T-helper 2 cell treated with Interferon-gamma antibody and Interleukin-4, amounts not matched to agents 100 ng/mL and 5 ng/mL, for 36 hours (primary cell): ENCODE results near the gene PCDHB11. TPM values are rescaled to one million over a fixed set of nuclear protein-coding genes. Genes with fewer than 3 reads are reported as not detected.
"Not testable (repeated sequence)": the region's sequence is repeated elsewhere in the genome, so short reads cannot be mapped to it uniquely, and the experiment has no call there.

Source experiments
- intact Hi-C: fragments of 100-400 bp; cut with micrococcal nuclease; formaldehyde crosslinking; loops from one replicate; pipeline ENCODE4 v1.15.1; 2023
- total RNA-seq: library from RNA; stranded (reverse); gene quantifications from 2 replicates; pipeline ENCODE4 v1.2.3, GENCODE V29; 2022

PCDHB11 gene
- total RNA-seq, 1 donor from 2014 or later: not detected

DNA sequence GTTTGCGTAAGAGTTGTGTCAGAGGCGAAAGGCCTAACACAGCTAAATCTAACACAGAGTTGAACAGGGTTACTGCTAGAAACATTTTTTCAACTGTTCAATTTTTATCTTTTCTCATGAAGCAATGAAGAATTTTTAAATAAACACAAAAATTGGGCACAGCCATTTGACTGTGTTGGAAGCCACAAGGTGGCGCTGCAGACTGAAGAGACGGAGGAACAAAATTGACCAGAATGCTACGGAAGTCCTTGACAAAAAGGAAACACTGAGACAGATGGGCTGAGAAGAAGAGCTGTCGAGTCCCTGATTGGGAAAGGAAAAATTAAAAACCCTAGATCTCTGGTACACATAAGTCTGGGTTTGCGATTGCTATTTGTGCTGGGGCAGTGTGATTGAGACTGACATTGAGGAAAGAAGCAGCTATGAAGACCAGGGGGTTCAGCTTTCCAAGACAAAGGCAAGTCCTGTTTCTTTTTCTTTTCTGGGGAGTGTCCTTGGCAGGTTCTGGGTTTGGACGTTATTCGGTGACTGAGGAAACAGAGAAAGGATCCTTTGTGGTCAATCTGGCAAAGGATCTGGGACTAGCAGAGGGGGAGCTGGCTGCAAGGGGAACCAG, 12.4 kb upstream of the PCDHB11 start, which contains the start of gene PCDHB9:
PCDHB9 (plus strand) TSS at position 265 of the 616 bp plus-strand sequence; CDS start at position 423, 158 bp downstream.
- intact Hi-C loops: no loop called here

DNA sequence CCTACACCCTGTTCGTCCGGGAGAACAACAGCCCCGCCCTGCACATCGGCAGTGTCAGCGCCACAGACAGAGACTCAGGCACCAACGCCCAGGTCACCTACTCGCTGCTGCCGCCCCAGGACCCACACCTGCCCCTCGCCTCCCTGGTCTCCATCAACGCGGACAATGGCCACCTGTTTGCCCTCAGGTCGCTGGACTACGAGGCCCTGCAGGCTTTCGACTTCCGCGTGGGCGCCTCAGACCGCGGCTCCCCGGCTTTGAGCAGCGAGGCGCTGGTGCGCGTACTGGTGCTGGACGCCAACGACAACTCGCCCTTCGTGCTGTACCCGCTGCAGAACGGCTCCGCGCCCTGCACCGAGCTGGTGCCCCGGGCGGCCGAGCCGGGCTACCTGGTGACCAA, 10.7 kb upstream of the PCDHB11 start:
- intact Hi-C loops: not testable (repeated sequence)

DNA sequence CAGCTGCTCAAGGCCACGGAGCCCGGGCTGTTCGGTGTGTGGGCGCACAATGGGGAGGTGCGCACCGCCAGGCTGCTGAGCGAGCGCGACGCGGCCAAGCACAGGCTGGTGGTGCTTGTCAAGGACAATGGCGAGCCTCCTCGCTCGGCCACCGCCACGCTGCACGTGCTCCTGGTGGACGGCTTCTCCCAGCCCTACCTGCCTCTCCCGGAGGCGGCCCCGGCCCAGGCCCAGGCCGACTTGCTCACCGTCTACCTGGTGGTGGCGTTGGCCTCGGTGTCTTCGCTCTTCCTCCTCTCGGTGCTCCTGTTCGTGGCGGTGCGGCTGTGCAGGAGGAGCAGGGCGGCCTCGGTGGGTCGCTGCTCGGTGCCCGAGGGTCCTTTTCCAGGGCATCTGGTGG, 10.3 kb upstream of the PCDHB11 start:
- intact Hi-C loops: not testable (repeated sequence)

DNA sequence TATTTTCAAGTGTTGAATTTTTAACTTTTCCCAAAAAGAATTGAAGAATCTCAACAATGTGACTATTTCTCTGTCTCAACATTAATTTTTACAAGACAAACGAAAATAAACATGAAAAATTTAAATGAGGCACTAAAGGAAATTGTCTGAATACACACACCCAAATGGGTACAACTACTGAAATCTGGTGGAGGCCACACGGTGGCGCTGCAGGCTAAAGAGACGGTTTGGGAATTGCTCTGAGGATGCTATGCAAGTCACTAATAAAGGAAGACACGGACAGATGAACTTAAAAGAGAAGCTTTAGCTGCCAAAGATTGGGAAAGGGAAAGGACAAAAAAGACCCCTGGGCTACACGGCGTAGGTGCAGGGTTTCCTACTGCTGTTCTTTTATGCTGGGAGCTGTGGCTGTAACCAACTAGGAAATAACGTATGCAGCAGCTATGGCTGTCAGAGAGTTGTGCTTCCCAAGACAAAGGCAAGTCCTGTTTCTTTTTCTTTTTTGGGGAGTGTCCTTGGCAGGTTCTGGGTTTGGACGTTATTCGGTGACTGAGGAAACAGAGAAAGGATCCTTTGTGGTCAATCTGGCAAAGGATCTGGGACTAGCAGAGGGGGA, 7.2 kb upstream of the PCDHB11 start, which contains the start of gene PCDHB10:
PCDHB10 (plus strand) TSS at position 244 of the 616 bp plus-strand sequence; CDS start at position 444, 200 bp downstream.
- intact Hi-C loops: no loop called here

DNA sequence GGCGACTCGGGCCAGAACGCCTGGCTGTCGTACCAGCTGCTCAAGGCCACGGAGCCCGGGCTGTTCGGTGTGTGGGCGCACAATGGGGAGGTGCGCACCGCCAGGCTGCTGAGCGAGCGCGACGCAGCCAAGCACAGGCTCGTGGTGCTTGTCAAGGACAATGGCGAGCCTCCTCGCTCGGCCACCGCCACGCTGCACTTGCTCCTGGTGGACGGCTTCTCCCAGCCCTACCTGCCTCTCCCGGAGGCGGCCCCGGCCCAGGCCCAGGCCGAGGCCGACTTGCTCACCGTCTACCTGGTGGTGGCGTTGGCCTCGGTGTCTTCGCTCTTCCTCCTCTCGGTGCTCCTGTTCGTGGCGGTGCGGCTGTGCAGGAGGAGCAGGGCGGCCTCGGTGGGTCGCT, 5.1 kb upstream of the PCDHB11 start:
- intact Hi-C loops: not testable (repeated sequence)

DNA sequence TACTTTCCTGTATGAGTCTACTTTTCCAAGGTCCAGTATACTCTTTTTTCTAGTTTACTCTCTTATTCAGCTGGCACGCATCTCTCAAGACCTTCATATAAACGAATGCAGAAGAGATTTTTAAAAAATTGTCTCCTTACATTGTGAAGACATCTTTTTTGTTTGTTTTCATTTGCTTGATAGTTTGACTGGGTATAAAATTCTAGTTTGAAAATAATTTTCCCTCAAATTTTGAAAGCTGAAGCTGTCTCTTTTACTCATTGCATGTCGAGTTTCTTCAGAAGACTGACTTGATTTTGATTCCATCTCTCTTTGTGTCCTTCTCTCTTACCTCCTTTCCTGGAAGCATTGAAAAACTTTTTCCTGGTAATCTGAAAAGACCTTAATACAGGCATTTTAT, 3.1 kb upstream of the PCDHB11 start:
- intact Hi-C loops: no loop called here

DNA sequence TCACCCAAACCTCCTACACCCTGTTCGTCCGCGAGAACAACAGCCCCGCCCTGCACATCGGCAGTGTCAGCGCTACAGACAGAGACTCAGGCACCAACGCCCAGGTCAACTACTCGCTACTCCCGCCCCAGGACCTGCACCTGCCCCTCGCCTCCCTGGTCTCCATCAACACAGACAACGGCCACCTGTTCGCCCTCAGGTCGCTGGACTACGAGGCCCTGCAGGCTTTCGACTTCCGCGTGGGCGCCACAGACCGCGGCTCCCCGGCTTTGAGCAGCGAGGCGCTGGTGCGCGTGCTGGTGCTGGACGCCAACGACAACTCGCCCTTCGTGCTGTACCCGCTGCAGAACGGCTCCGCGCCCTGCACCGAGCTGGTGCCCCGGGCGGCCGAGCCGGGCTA, 1.7 kb downstream of the PCDHB11 start:
- intact Hi-C loops: not testable (repeated sequence)

DNA sequence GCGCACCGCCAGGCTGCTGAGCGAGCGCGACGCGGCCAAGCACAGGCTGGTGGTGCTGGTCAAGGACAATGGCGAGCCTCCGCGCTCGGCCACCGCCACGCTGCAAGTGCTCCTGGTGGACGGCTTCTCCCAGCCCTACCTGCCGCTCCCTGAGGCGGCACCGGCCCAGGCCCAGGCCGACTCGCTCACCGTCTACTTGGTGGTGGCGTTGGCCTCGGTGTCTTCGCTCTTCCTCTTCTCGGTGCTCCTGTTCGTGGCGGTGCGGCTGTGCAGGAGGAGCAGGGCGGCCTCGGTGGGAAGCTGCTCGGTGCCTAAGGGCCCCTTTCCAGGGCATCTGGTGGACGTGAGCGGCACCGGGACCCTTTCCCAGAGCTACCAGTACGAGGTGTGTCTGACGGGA, 2.2 kb downstream of the PCDHB11 start:
- intact Hi-C loops: not testable (repeated sequence)

DNA sequence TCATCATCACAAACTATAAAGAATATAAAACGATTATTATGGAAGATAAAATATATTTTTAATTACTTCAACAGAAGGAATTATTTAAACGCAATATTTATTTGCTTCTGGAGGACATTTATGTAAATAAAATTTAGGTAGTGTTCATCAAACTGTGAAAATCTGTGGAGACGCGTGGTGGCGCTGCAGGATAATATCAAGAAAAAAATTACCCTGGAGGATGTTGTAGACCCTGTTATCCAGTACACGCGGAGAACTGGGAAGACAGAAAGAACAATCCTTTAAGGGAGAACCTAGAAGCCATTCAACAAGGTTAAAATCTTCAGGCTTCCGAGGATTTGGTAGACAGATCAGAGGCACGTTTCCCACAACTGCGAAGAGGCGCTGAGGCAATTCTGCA, 9.1 kb downstream of the PCDHB11 start, which contains the start of gene PCDHB12:
PCDHB12 (plus strand) TSS at position 242 of the 400 bp plus-strand sequence. CDS start 189 bp downstream, outside the sequence.
- intact Hi-C loops: no loop called here

DNA sequence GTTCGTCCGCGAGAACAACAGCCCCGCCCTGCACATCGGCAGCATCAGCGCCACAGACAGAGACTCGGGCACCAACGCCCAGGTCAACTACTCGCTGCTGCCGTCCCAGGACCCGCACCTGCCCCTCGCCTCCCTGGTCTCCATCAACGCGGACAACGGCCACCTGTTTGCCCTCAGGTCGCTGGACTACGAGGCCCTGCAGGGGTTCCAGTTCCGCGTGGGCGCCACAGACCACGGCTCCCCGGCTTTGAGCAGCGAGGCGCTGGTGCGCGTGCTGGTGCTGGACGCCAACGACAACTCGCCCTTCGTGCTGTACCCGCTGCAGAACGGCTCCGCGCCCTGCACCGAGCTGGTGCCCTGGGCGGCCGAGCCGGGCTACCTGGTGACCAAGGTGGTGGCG, 10.9 kb downstream of the PCDHB11 start:
- intact Hi-C loops: not testable (repeated sequence)

DNA sequence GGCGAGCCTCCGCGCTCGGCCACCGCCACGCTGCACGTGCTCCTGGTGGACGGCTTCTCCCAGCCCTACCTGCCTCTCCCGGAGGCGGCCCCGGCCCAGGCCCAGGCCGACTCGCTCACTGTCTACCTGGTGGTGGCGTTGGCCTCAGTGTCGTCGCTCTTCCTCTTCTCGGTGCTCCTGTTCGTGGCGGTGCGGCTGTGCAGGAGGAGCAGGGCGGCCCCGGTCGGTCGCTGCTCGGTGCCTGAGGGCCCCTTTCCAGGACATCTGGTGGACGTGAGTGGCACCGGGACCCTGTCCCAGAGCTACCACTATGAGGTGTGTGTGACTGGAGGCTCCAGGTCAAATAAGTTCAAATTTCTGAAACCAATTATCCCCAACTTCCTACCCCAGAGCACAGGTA, 11.4 kb downstream of the PCDHB11 start:
- intact Hi-C loops: not testable (repeated sequence)

DNA sequence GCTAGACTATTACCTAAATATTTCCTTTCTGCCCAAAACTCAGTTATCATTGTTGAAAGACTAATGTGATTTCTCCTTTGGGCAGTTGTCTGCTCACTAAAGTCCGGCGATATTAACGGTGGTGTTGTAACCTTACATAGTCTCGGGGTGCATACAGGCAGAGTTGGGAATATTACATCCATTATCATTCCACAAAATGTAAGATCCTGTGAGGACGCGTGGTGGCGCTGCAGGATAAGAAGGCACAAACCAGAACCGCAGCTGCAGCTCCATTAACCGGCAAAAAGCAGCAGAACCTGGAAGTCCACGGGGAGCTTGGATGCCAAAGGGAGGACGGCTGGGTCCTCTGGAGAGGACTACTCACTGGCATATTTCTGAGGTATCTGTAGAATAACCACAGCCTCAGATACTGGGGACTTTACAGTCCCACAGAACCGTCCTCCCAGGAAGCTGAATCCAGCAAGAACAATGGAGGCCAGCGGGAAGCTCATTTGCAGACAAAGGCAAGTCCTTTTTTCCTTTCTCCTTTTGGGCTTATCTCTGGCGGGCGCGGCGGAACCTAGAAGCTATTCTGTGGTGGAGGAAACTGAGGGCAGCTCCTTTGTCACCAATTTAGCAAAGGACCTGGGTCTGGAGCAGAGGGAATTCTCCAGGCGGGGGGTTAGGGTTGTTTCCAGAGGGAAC, 14.4 kb downstream of the PCDHB11 start, which contains the start of gene PCDHB13:
PCDHB13 (plus strand) TSS at position 264 of the 684 bp plus-strand sequence; CDS start at position 469, 205 bp downstream.
- intact Hi-C loops: not testable (repeated sequence)

DNA sequence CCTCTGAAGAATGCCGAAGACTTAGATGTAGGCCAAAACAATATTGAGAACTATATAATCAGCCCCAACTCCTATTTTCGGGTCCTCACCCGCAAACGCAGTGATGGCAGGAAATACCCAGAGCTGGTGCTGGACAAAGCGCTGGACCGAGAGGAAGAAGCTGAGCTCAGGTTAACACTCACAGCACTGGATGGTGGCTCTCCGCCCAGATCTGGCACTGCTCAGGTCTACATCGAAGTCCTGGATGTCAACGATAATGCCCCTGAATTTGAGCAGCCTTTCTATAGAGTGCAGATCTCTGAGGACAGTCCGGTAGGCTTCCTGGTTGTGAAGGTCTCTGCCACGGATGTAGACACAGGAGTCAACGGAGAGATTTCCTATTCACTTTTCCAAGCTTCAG, 15.2 kb downstream of the PCDHB11 start:
- intact Hi-C loops: not testable (repeated sequence)

DNA sequence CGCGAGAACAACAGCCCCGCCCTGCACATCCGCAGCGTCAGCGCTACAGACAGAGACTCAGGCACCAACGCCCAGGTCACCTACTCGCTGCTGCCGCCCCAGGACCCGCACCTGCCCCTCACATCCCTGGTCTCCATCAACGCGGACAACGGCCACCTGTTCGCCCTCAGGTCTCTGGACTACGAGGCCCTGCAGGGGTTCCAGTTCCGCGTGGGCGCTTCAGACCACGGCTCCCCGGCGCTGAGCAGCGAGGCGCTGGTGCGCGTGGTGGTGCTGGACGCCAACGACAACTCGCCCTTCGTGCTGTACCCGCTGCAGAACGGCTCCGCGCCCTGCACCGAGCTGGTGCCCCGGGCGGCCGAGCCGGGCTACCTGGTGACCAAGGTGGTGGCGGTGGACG, 16.1 kb downstream of the PCDHB11 start:
- intact Hi-C loops: not testable (repeated sequence)

DNA sequence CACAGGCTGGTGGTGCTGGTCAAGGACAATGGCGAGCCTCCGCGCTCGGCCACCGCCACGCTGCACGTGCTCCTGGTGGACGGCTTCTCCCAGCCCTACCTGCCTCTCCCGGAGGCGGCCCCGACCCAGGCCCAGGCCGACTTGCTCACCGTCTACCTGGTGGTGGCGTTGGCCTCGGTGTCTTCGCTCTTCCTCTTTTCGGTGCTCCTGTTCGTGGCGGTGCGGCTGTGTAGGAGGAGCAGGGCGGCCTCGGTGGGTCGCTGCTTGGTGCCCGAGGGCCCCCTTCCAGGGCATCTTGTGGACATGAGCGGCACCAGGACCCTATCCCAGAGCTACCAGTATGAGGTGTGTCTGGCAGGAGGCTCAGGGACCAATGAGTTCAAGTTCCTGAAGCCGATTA, 16.6 kb downstream of the PCDHB11 start:
- intact Hi-C loops: not testable (repeated sequence)

DNA sequence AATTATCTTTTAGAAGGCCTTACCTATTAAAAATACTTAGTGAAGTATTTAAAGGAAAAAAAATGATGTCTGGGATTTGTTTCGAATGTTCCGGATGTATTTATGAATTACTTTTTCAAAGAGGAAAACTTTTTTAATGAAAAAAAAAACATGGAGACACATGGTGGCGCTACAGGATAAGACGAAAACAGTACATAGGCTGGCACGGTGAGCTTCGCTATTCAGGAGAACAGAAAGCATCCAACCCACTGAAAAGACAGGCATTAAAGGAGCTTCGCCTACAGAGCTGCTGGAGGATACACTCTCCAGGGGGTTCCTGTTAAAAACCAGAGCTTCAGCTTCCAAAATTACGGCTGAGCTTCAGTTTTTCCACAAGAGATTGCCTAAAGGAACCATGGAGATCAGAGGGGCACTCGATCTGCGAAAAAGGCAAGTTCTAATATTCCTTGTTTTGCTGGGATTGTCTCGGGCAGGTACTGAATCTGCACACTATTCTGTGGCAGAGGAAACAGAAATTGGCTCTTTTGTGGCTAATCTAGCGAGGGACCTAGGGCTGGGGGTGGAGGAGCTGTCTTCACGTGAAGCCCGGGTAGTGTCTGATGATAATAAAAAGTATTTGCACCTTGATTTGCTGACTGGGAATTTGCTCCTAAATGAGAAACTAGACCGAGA, 23.8 kb downstream of the PCDHB11 start, which contains the start of gene PCDHB14:
PCDHB14 (plus strand) TSS at position 232 of the 672 bp plus-strand sequence; CDS start at position 395, 163 bp downstream.
- intact Hi-C loops: no loop called here

DNA sequence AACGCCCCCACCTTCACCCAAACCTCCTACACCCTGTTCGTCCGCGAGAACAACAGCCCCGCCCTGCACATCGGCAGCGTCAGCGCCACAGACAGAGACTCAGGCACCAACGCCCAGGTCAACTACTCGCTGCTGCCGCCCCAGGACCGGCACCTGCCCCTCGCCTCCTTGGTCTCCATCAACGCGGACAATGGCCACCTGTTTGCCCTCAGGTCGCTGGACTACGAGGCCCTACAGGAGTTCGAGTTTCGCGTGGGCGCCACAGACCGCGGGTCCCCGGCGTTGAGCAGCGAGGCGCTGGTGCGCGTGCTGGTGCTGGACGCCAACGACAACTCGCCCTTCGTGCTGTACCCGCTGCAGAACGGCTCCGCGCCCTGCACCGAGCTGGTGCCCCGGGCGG, 25.4 kb downstream of the PCDHB11 start:
- intact Hi-C loops: not testable (repeated sequence)

DNA sequence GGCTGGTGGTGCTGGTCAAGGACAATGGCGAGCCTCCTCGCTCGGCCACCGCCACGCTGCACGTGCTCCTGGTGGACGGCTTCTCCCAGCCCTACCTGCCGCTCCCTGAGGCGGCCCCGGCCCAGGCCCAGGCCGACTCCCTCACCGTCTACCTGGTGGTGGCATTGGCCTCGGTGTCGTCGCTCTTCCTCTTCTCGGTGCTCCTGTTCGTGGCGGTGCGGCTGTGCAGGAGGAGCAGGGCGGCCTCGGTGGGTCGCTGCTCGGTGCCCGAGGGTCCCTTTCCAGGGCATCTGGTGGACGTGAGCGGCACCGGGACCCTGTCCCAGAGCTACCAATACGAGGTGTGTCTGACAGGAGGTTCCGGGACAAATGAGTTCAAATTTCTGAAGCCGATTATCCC, 26.0 kb downstream of the PCDHB11 start:
- intact Hi-C loops: not testable (repeated sequence)

DNA sequence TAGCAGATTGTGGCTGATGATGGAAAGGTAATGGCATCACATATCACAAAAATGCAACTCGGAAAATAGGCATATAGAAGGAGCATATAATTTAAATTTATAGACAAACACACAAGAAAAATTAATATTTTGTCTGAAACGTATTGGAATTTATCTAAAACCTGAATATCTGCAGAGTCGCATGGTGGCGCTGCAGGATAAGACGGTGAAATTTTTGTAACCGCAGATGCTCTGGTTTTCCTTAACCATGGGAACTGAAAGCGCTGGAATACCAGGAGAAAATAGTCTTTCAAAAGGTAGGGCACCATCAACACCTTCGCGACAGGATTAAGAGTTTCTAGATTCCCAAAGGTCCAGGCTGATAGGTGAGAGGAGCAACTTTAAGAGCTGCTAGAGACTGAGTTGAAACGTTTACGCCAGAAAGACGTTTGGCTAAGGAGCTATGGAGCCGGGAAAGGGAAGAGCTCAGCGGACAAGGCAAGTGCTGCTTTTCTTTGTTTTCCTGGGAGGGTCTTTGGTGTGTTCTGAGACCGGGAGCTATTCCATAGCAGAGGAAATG, 34.8 kb downstream of the PCDHB11 start:
- intact Hi-C loops: loop anchor here (10.0 kb wide), 2 partner anchors 181 to 359 kb away; partner anchors contain the start of genes PCDHA12, PCDHGA10 and PCDHGB7

DNA sequence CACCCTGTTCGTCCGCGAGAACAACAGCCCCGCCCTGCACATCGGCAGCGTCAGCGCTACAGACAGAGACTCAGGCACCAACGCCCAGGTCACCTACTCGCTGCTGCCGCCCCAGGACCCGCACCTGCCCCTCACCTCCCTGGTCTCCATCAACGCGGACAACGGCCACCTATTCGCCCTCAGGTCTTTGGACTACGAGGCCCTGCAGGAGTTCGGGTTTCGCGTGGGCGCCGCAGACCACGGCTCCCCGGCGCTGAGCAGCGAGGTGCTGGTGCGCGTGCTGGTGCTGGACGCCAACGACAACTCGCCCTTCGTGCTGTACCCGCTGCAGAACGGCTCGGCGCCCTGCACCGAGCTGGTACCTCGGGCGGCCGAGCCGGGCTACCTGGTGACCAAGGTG, 36.5 kb downstream of the PCDHB11 start:
- intact Hi-C loops: loop anchor here (10.0 kb wide), 2 partner anchors 179 to 361 kb away; partner anchors contain the start of genes PCDHA12, PCDHGA10 and PCDHGB7
